Astrocyte of the spinal cord (primary cell): Measurements from ENCODE around the gene BAIAP2.

Source experiments
- DNase-seq: peaks from one replicate; pipeline ENCODE4 v3.0.0; 2011; ENCODE audit warnings: low read depth, low spot score
- H3K4me3 ChIP-seq: 2 replicates; pipeline ENCODE4 v1.5.1; 2011; ENCODE audit warnings: low read depth, mild to moderate bottlenecking, low read length, moderate library complexity
- CTCF ChIP-seq: IDR thresholded peaks from 2 replicates; pipeline ENCODE4 v1.5.1; 2012; ENCODE audit warnings: low read depth, mild to moderate bottlenecking, low read length, inconsistent platforms
- in situ Hi-C: cut with HindIII; loops from 2 replicates; pipeline ENCODE4 v1.10.0; 2017; ENCODE audit warnings: low sequenced_read_pairs

BAIAP2 gene

DNA sequence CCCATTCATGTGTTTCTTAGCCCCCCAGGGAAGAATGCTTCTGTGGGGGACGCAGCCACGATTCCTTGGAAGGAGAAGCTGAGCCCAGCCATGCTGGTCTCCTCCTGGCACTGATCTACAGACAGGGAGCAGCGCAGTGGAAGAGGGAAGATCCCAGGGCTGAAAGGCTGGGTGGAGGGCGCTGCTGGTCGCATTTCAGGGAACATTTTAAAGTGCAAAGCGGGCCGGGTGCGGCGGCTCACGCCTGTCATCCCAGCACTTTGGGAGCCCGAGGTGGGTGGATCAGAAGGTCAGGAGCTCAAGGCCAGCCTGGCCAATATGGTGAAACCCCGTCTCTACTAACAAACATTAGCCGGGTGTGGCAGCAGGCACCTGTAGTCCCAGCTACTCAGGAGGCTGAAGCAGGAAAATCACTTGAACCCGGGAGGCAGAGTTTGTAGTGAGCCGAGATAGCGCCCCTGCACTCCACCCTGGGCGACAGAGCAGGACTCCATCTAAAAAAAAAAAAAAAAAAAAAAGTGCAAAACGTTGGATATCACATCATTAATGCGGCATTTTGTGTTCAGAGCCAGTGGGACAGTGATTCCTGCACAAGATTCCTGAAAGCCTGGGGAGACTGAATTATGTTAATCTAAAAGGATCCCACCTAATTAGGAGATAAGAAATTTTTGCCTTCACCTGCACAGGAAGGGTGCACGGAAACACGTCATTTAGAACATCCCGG, 43.9 kb upstream of the BAIAP2 start:
- DNase-seq = no peak
- in situ Hi-C loops = no loop called here
- H3K4me3 ChIP-seq = peak overlapping the region; percentile 47
- TF ChIP-seq CTCF = no peak

- peak; percentile 78 for DNase-seq
- H3K4me3 ChIP-seq = peak within 1 kb of the TSS; percentile 47
- TF ChIP-seq CTCF = no peak
- in situ Hi-C loops = no loop called here
Measured at GRCh38 chr17:80991645-80992076, 43.3 kb upstream of the BAIAP2 start, which contains the start of gene CHMP6. Gene CHMP6, plus strand, starts transcription at chr17:80991841. Its CDS starts 78 bp downstream, at chr17:80991919.

DNA sequence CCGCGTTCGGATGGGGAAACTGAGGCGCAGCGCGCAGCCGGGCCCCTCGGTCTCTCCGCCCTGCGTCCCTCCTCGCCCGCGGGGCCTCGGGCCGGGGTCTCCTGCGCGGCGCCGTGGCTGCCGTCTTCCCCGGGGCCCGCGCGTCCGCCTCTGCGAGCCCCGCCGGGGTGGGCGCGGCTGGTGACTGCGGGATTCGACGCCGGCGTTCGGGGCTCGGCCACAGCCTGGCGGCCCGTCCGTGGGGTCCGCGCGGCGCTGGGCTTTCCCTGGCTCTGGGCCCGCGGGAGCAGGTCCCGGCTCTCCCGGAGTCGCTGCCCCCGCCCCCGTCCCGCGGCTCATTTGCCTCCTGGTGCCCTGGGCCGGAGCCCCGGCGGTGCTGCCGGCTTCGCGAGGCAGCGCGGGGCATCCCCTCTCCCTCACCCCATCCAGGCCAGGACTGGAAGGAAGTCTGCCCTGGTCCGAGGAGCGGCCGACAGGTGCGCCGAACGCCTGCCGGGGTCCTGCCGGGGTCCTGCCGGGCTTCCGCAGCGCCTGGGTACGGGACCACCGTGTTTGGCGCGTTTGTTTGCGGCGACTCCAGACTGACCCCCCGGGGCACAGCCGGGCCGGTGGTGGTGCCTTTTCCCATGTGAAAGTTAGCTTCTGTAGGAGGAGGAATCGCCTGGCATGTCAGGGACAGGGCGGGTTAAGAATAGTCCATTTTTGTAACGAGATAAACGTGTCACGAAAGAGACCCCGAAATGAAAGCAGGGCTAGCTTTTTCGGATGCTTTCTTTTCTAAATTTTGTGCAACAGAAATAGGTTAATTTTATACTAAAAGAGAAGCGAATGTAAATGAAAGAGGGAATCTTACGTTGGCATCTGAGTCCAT, 42.6 kb upstream of the BAIAP2 start:
- DNase-seq = no peak
- in situ Hi-C loops = no loop called here
- no peak for TF ChIP-seq CTCF
- H3K4me3 ChIP-seq = peak overlapping the region; percentile 47

GRCh38 chr17:80992948-80993624, 41.9 kb upstream of the BAIAP2 start:
- no peak for TF ChIP-seq CTCF
- peak overlapping the region; percentile 47 for H3K4me3 ChIP-seq
- no peak for DNase-seq
- in situ Hi-C loops = no loop called here

GRCh38 chr17:80995131-80995530, 39.8 kb upstream of the BAIAP2 start:
- no peak overlapping the region for H3K4me3 ChIP-seq
- DNase-seq = no peak
- TF ChIP-seq CTCF = no peak
- in situ Hi-C loops = no loop called here
